ENCODE data around the gene THAP9. TPM values are rescaled to one million over a fixed set of nuclear protein-coding genes. Genes with fewer than 3 reads are reported as not detected.
"Not testable (repeated sequence)": the region's sequence is repeated elsewhere in the genome, so short reads cannot be mapped to it uniquely, and the experiment has no call there.

Gene THAP9
- total RNA-seq, 4 donors from 2014 or later: 1.8 to 10.2 (median 2.9) TPM

- no peak for DNase-seq (ENCODE audit: low spot score)
- no peak for TF ChIP-seq CTCF (IDR thresholded peaks at IDR 0.05)
- ATAC-seq (ENCODE audit: low FRiP score): no peak
These were observed 4.7 kb downstream of the THAP9 start for GRCh38 chr4:82905205-82905604.

GRCh38 chr4:82906469-82906868, 5.9 kb downstream of the THAP9 start:
- TF ChIP-seq CTCF (IDR thresholded peaks at IDR 0.05): no peak
- ATAC-seq (ENCODE audit: low FRiP score) (no peak), DNase-seq (ENCODE audit: low spot score) (no peak)

- no peak for TF ChIP-seq CTCF (IDR thresholded peaks at IDR 0.05)
- no peak for ATAC-seq (ENCODE audit: low FRiP score)
- no peak for DNase-seq (ENCODE audit: low spot score)
These were observed 8.8 kb downstream of the THAP9 start for GRCh38 chr4:82909326-82909725.

- no peak for ATAC-seq (ENCODE audit: low FRiP score)
- TF ChIP-seq CTCF (IDR thresholded peaks at IDR 0.05): no peak
- no peak for DNase-seq (ENCODE audit: low spot score)
These were observed 12.8 kb downstream of the THAP9 start for GRCh38 chr4:82913305-82913704.

- DNase-seq (ENCODE audit: low spot score); ATAC-seq (ENCODE audit: low FRiP score): not testable (repeated sequence)
These were observed 13.4 kb downstream of the THAP9 start for GRCh38 chr4:82913968-82914367.

- DNase-seq (ENCODE audit: low spot score): no peak
- no peak for TF ChIP-seq CTCF (IDR thresholded peaks at IDR 0.05)
- no peak for ATAC-seq (ENCODE audit: low FRiP score)
These were observed 17.6 kb downstream of the THAP9 start for GRCh38 chr4:82918091-82918490.

- ATAC-seq (ENCODE audit: low FRiP score): no peak
- no peak for TF ChIP-seq CTCF (IDR thresholded peaks at IDR 0.05)
- no peak for DNase-seq (ENCODE audit: low spot score)
These were observed 18.9 kb downstream of the THAP9 start for GRCh38 chr4:82919386-82919785.

- ATAC-seq (ENCODE audit: low FRiP score) (no peak), DNase-seq (ENCODE audit: low spot score) (no peak)
These were observed 21.3 kb downstream of the THAP9 start for GRCh38 chr4:82921795-82922194.

More at GRCh38 chr4:82921795-82922194, 21.3 kb downstream of the THAP9 start:
- TF ChIP-seq CTCF (IDR thresholded peaks at IDR 0.05): no peak
